Endothelial cell of umbilical vein (primary cell): ENCODE results near the gene AQP3. TPM values are rescaled to one million over a fixed set of nuclear protein-coding genes. Genes with fewer than 3 reads are reported as not detected.

Experiments used
- BruUV-seq: library from RNA; stranded (reverse); fragments of 400-500 nt; replicated peaks from 2 replicates; lab custom pipeline; 2021; lab: Mats Ljungman, UMichigan
- CTCF ChIA-PET: fragments of 300-600, 350-600 bp; sonication (Branson Sonifier 250); formaldehyde crosslinking; loops from one replicate; lab custom pipeline; 2021; ENCODE audit warnings: antibody characterized with exemption, inconsistent platforms; lab: Charles Lee
- POLR2A ChIA-PET: fragments of 300-600, 350-600 bp; sonication (Branson Sonifier 250); formaldehyde crosslinking; loops from one replicate; lab custom pipeline; 2021; ENCODE audit warnings: antibody characterized with exemption, inconsistent platforms; lab: Charles Lee
- DNase-seq: peaks from one replicate; pipeline ENCODE4 v3.0.0-alpha.2; 2011; ENCODE audit warnings: low read depth, low spot score
- FAIRE-seq: peaks from 2 replicates; lab custom pipeline; 2011; peaks lifted over from hg19 to GRCh38; lab: Jason Lieb, UNC
- H2AFZ ChIP-seq: 2 replicates; pipeline ENCODE4 v1.6.0; 2012; ENCODE audit warnings: low read depth, low read length, control low read depth, inconsistent platforms
- H3K27ac ChIP-seq: 2 replicates; pipeline ENCODE4 v1.5.1; 2011; ENCODE audit warnings: low read depth, mild to moderate bottlenecking, control low read depth, low read length, moderate library complexity; ENCODE audit not compliant: insufficient read depth
- H3K27me3 ChIP-seq, 2 experiments: 2 replicates each; pipeline versions ENCODE4 v1.6.0 to v1.6.1; 2011; ENCODE audit warnings: low read length in 2 of 2, mixed read lengths in 1 of 2; ENCODE audit not compliant: control insufficient read depth in 2 of 2, insufficient read depth in 2 of 2
- H3K36me3 ChIP-seq, 2 experiments: 2 replicates in 1 of 2; 3 replicates in 1 of 2; pipeline ENCODE4 v1.5.1; 2011; ENCODE audit warnings: low read length in 2 of 2, mild to moderate bottlenecking in 1 of 2, moderate library complexity in 1 of 2; ENCODE audit not compliant: control insufficient read depth in 2 of 2, insufficient read depth in 2 of 2; ENCODE audit errors: extremely low read depth in 1 of 2
- H3K4me1 ChIP-seq: 3 replicates; pipeline ENCODE4 v1.5.1; 2011; ENCODE audit warnings: mild to moderate bottlenecking, low read length; ENCODE audit not compliant: control insufficient read depth, insufficient read depth; ENCODE audit errors: extremely low read depth
- H3K4me2 ChIP-seq: 2 replicates; pipeline ENCODE4 v1.6.1; 2011; ENCODE audit warnings: low read length, control low read depth, mixed read lengths; ENCODE audit not compliant: insufficient read depth
- H3K4me3 ChIP-seq, 3 experiments: fragments of 200-600 bp in 1 of 3; sonication (generic), shearing (Covaris generic) in 1 of 3; replicated peaks in 1 of 3; 2 replicates each; pipeline ENCODE4 v1.5.1; 2011 to 2016; ENCODE audit warnings: control low read depth in 3 of 3, low read length in 3 of 3, mild to moderate bottlenecking in 2 of 3, inconsistent platforms in 1 of 3, low read depth in 1 of 3, moderate library complexity in 1 of 3; ENCODE audit not compliant: insufficient read depth in 1 of 3
- H3K79me2 ChIP-seq: 2 replicates; pipeline ENCODE4 v1.6.0; 2012; ENCODE audit warnings: low read length, inconsistent platforms; ENCODE audit not compliant: control insufficient read depth, insufficient read depth
- H3K9ac ChIP-seq: replicated peaks from 2 replicates; pipeline ENCODE3; 2011; ENCODE audit warnings: low read length, control low read depth; ENCODE audit not compliant: insufficient read depth; ENCODE audit errors: extremely low read depth
- H3K9me1 ChIP-seq: replicated peaks from 3 replicates; pipeline ENCODE4 v1.6.0; 2011; ENCODE audit warnings: mild to moderate bottlenecking, low read length; ENCODE audit not compliant: control insufficient read depth, insufficient read depth; ENCODE audit errors: extremely low read depth
- H3K9me3 ChIP-seq: replicated peaks from 2 replicates; pipeline ENCODE4 v1.5.1; 2012; ENCODE audit warnings: low read length, inconsistent platforms; ENCODE audit not compliant: control insufficient read depth, insufficient read depth
- H4K20me1 ChIP-seq: replicated peaks from 2 replicates; pipeline ENCODE3; 2011; ENCODE audit warnings: mild to moderate bottlenecking, low read length; ENCODE audit not compliant: control insufficient read depth, insufficient read depth; ENCODE audit errors: extremely low read depth
- EZH2 ChIP-seq: IDR thresholded peaks from 2 replicates; pipeline ENCODE4 v1.6.1; 2012; ENCODE audit warnings: borderline replicate concordance, low read depth, mild to moderate bottlenecking, moderate library complexity, low read length, inconsistent platforms; ENCODE audit not compliant: severe bottlenecking
- FOS ChIP-seq: IDR thresholded peaks from 2 replicates; pipeline ENCODE4 v1.6.1; 2011; ENCODE audit warnings: mild to moderate bottlenecking, low read length, moderate library complexity, borderline replicate concordance; ENCODE audit not compliant: insufficient read depth
- GATA2 ChIP-seq: IDR thresholded peaks from 2 replicates; pipeline ENCODE4 v1.7.0; 2011; ENCODE audit warnings: low read depth, mild to moderate bottlenecking, moderate library complexity, mixed read lengths, low read length; ENCODE audit not compliant: insufficient read length, insufficient read depth
- JUN ChIP-seq: IDR thresholded peaks from 2 replicates; pipeline ENCODE4 v1.6.1; 2011; ENCODE audit warnings: borderline replicate concordance, low read depth; ENCODE audit not compliant: insufficient read length, insufficient read depth
- MAX ChIP-seq: IDR thresholded peaks from 2 replicates; pipeline ENCODE4 v1.6.1; 2011; ENCODE audit not compliant: insufficient read depth, insufficient read length
- MYC ChIP-seq: IDR thresholded peaks from one replicate; pipeline ENCODE4 v1.6.1; 2011; ENCODE audit warnings: mild to moderate bottlenecking, low read depth, low read length
- POLR2A ChIP-seq: IDR thresholded peaks from 2 replicates; pipeline ENCODE4 v1.6.1; 2012; ENCODE audit warnings: low read depth, mild to moderate bottlenecking, control low read depth, low read length
- POLR2AphosphoS5 ChIP-seq: IDR thresholded peaks from 2 replicates; pipeline ENCODE4 v1.6.1; 2012; ENCODE audit warnings: low read depth, mild to moderate bottlenecking, control low read depth, low read length, moderate library complexity; ENCODE audit not compliant: insufficient read depth
- dilution Hi-C: fragments of 300-500 bp; cut with MboI; formaldehyde crosslinking; loops from one replicate; pipeline ENCODE4 v1.15.0; 2019; ENCODE audit warnings: low sequenced_read_pairs; ENCODE audit not compliant: extremely low pct_ligation_motif_present
- intact Hi-C: fragments of 100-400 bp; cut with micrococcal nuclease; formaldehyde crosslinking; loops from one replicate; pipeline ENCODE4 v1.10.0; 2022
- polyA plus RNA-seq, 4 experiments: library from polyadenylated mRNA; depleted of rRNA in 3 of 4; stranded (reverse) in 3 of 4; unstranded in 1 of 4; fragments of >200 nt; gene quantifications; 2 replicates each; pipeline versions ENCODE4 v1.2.1 to v1.2.3, GENCODE V29; 2011 to 2012; ENCODE audit warnings: missing spikeins in 1 of 4
- total RNA-seq: library from RNA; stranded (reverse); gene quantifications from 2 replicates; pipeline ENCODE4 v1.2.3, GENCODE V29; 2021

Gene AQP3
- total and polyA plus RNA-seq, 2 donors (not counting 3 experiments of a cell fraction or from before 2014, with no cell fraction given): 0.93 to 1.8 TPM

GRCh38 chr9:33468215-33468730 lies 20.9 kb upstream of the AQP3 start:
- intact Hi-C loops (loop anchor here (5.0 kb wide), 1 partner anchor 51 kb away; no protein-coding TSS in a partner anchor), dilution Hi-C loops (no loop called here)
- no peak overlapping the region for H2AFZ ChIP-seq
- H3K36me3 ChIP-seq: peaks cover 9 to 73% of the 10 kb centered on the region in 2 experiments
- H3K4me2 ChIP-seq: no peak overlapping the region
- TF ChIP-seq FOS: no peak
- TF ChIP-seq MAX: no peak
- TF ChIP-seq GATA2: no peak
- no peak for TF ChIP-seq POLR2AphosphoS5
- TF ChIP-seq MYC: no peak
- no peak for TF ChIP-seq JUN
- no peak for TF ChIP-seq EZH2
- no peak for TF ChIP-seq POLR2A
- no peak for FAIRE-seq
- H3K4me3 ChIP-seq: no peak overlapping the region
- no peaks in the 10 kb centered on the region for H4K20me1 ChIP-seq
- no peaks in the 10 kb centered on the region for H3K9me1 ChIP-seq
- no peak overlapping the region for H3K27ac ChIP-seq
- no peak for DNase-seq
- no peaks in the 10 kb centered on the region for H3K9me3 ChIP-seq
- CTCF ChIA-PET: interaction anchor here (2.2 to 5.8 kb wide), 5 partner anchors 21 to 183 kb away, joined by 7 to 146 read pairs (median 27); partner anchors contain the start of gene AQP3
- H3K9ac ChIP-seq: no peak overlapping the region
- no TSS peak for BruUV-seq
- H3K79me2 ChIP-seq: peaks cover 16% of the 10 kb centered on the region
- H3K27me3 ChIP-seq: no peaks in the 10 kb centered on the region
- peaks cover 13% of the 10 kb centered on the region for H3K4me1 ChIP-seq
- POLR2A ChIA-PET: no interaction called here
